HAP-1 (cell line): ENCODE results near the gene ITSN1.

Source experiments
- DNase-seq, 2 experiments: peaks; one replicate each; pipeline ENCODE4 v3.0.0-alpha.2; 2016 to 2020; ENCODE audit warnings: low spot score in 2 of 2
- H3K27me3 ChIP-seq: fragments of 250-450 bp; sonication (Bioruptor Pico); 2 replicates; pipeline ENCODE4 v1.5.1; 2020; ENCODE audit warnings: low read depth, mild to moderate bottlenecking, moderate library complexity
- H3K36me3 ChIP-seq: fragments of 250-450 bp; sonication (Bioruptor Pico); replicated peaks from 2 replicates; pipeline ENCODE4 v1.5.1; 2020; ENCODE audit warnings: mild to moderate bottlenecking
- H3K4me1 ChIP-seq: fragments of 250-450 bp; sonication (Bioruptor Pico); 2 replicates; pipeline ENCODE4 v1.5.1; 2020; ENCODE audit warnings: mild to moderate bottlenecking
- H3K4me3 ChIP-seq: fragments of 250-450 bp; sonication (Bioruptor Pico); 2 replicates; pipeline ENCODE4 v1.5.1; 2020; ENCODE audit warnings: mild to moderate bottlenecking, moderate library complexity
- H3K9me3 ChIP-seq: fragments of 250-450 bp; sonication (Bioruptor Pico); 2 replicates; pipeline ENCODE4 v1.5.1; 2020; ENCODE audit warnings: mild to moderate bottlenecking, moderate library complexity
- in situ Hi-C: fragments of 300-500 bp; cut with MboI; formaldehyde crosslinking; loops from 3 replicates; pipeline ENCODE4 v1.14.3; 2020; ENCODE audit warnings: low sequenced_read_pairs, inconsistent platforms, mixed read lengths

The ITSN1 gene

GRCh38 chr21:33875026-33875695, 232.9 kb downstream of the ITSN1 start:
- Histone ChIP-seq H3K4me3 (no peak overlapping the region), H3K27me3 (no peaks in the 10 kb centered on the region), H3K9me3 (no peaks in the 10 kb centered on the region), H3K36me3 (no peaks in the 10 kb centered on the region), H3K4me1 (no peaks in the 10 kb centered on the region)
- in situ Hi-C loops, result no loop called here
- no peak for DNase-seq

- Histone ChIP-seq H3K36me3 (no peaks in the 10 kb centered on the region), H3K9me3 (no peaks in the 10 kb centered on the region), H3K4me1 (no peaks in the 10 kb centered on the region), H3K27me3 (no peaks in the 10 kb centered on the region), H3K4me3 (no peak overlapping the region)
- in situ Hi-C loops, result no loop called here
- no peak for DNase-seq
Measured at GRCh38 chr21:33878824-33879223, 236.5 kb downstream of the ITSN1 start.

GRCh38 chr21:33880626-33881025, 238.3 kb downstream of the ITSN1 start:
- Histone ChIP-seq H3K4me3 (no peak overlapping the region), H3K27me3 (no peaks in the 10 kb centered on the region), H3K4me1 (peaks cover 5% of the 10 kb centered on the region; the same call in 1 of the 2 replicates), H3K9me3 (no peaks in the 10 kb centered on the region), H3K36me3 (no peaks in the 10 kb centered on the region)
- no peak for DNase-seq
- in situ Hi-C loops, result no loop called here

GRCh38 chr21:33881689-33882440, 239.6 kb downstream of the ITSN1 start:
- no peak overlapping the region for H3K4me3 ChIP-seq
- no peak for DNase-seq
- H3K36me3 ChIP-seq, result no peaks in the 10 kb centered on the region
- H3K4me1 ChIP-seq, result peaks cover 5% of the 10 kb centered on the region; the same call in 1 of the 2 replicates
- H3K27me3 ChIP-seq, result no peaks in the 10 kb centered on the region
- no peaks in the 10 kb centered on the region for H3K9me3 ChIP-seq
- in situ Hi-C loops, result no loop called here

- in situ Hi-C loops, result no loop called here
- H3K4me3 ChIP-seq, result no peak overlapping the region
- H3K27me3 ChIP-seq, result no peaks in the 10 kb centered on the region
- peaks cover 5% of the 10 kb centered on the region; the same call in 1 of the 2 replicates for H3K4me1 ChIP-seq
- H3K36me3 ChIP-seq, result no peaks in the 10 kb centered on the region
- no peaks in the 10 kb centered on the region for H3K9me3 ChIP-seq
- no peak for DNase-seq
Measured at GRCh38 chr21:33883118-33883517, 240.8 kb downstream of the ITSN1 start.

- in situ Hi-C loops, result no loop called here
- Histone ChIP-seq H3K27me3 (no peaks in the 10 kb centered on the region), H3K36me3 (no peaks in the 10 kb centered on the region), H3K4me3 (no peak overlapping the region), H3K4me1 (peaks cover 5% of the 10 kb centered on the region; the same call in 1 of the 2 replicates), H3K9me3 (no peaks in the 10 kb centered on the region)
- no peak for DNase-seq
Measured at GRCh38 chr21:33884376-33885171, 242.3 kb downstream of the ITSN1 start.

- Histone ChIP-seq H3K27me3 (no peaks in the 10 kb centered on the region), H3K4me3 (no peak overlapping the region), H3K36me3 (no peaks in the 10 kb centered on the region), H3K4me1 (peaks cover 5% of the 10 kb centered on the region; the same call in 1 of the 2 replicates), H3K9me3 (no peaks in the 10 kb centered on the region)
- DNase-seq, result no peak
- in situ Hi-C loops, result no loop called here
Measured at GRCh38 chr21:33885172-33885514, 242.8 kb downstream of the ITSN1 start.

GRCh38 chr21:33886321-33886720, 244.0 kb downstream of the ITSN1 start:
- Histone ChIP-seq H3K4me3 (no peak overlapping the region), H3K4me1 (peaks cover 5% of the 10 kb centered on the region; the same call in 1 of the 2 replicates), H3K9me3 (no peaks in the 10 kb centered on the region), H3K27me3 (no peaks in the 10 kb centered on the region), H3K36me3 (no peaks in the 10 kb centered on the region)
- in situ Hi-C loops, result no loop called here
- DNase-seq, result no peak

- Histone ChIP-seq H3K27me3 (no peaks in the 10 kb centered on the region), H3K9me3 (no peaks in the 10 kb centered on the region), H3K4me3 (no peak overlapping the region), H3K4me1 (peaks cover 9% of the 10 kb centered on the region), H3K36me3 (no peaks in the 10 kb centered on the region)
- DNase-seq, result no peak
- in situ Hi-C loops, result no loop called here
Measured at GRCh38 chr21:33890187-33890586, 247.9 kb downstream of the ITSN1 start.

GRCh38 chr21:33892853-33893252, 250.6 kb downstream of the ITSN1 start:
- DNase-seq, result peak in 1 of 2 experiments; percentile 56
- Histone ChIP-seq H3K4me1 (peaks cover 9% of the 10 kb centered on the region), H3K27me3 (no peaks in the 10 kb centered on the region), H3K36me3 (no peaks in the 10 kb centered on the region), H3K4me3 (no peak overlapping the region), H3K9me3 (no peaks in the 10 kb centered on the region)
- in situ Hi-C loops, result no loop called here

GRCh38 chr21:33893917-33894316, 251.6 kb downstream of the ITSN1 start:
- in situ Hi-C loops, result no loop called here
- no peak for DNase-seq
- no peaks in the 10 kb centered on the region for H3K9me3 ChIP-seq
- H3K27me3 ChIP-seq, result no peaks in the 10 kb centered on the region
- no peak overlapping the region for H3K4me3 ChIP-seq
- no peaks in the 10 kb centered on the region for H3K36me3 ChIP-seq
- peaks cover 9% of the 10 kb centered on the region for H3K4me1 ChIP-seq

- peak; percentile 91 to 93 for DNase-seq
- Histone ChIP-seq H3K4me1 (peaks cover 9% of the 10 kb centered on the region), H3K36me3 (no peaks in the 10 kb centered on the region; the same call in 1 of the 2 replicates), H3K9me3 (no peaks in the 10 kb centered on the region), H3K27me3 (no peaks in the 10 kb centered on the region), H3K4me3 (no peak overlapping the region)
- in situ Hi-C loops, result no loop called here
Measured at GRCh38 chr21:33894736-33895288, 252.5 kb downstream of the ITSN1 start.

- no peak overlapping the region for H3K4me3 ChIP-seq
- H3K4me1 ChIP-seq, result peaks cover 9% of the 10 kb centered on the region
Measured at GRCh38 chr21:33895356-33895755, 253.1 kb downstream of the ITSN1 start.

More at GRCh38 chr21:33895356-33895755, 253.1 kb downstream of the ITSN1 start:
- Histone ChIP-seq H3K9me3 (no peaks in the 10 kb centered on the region), H3K27me3 (no peaks in the 10 kb centered on the region), H3K36me3 (no peaks in the 10 kb centered on the region; the same call in 1 of the 2 replicates)
- no peak for DNase-seq
- in situ Hi-C loops, result no loop called here
